Measurements from ENCODE around the gene MBD3L2B.

- no peak for TF ChIP-seq USF2 (CRISPR knock-in tag; IDR thresholded peaks at IDR 0.05)
- no peak for TF ChIP-seq ZFP1 (CRISPR knock-in tag; IDR thresholded peaks at IDR 0.05)
- TF ChIP-seq PKNOX1 (IDR thresholded peaks at IDR 0.05) = no peak
- no peak for TF ChIP-seq ETV6 (IDR thresholded peaks at IDR 0.05; ENCODE audit: borderline replicate concordance in 1 of 2, low read depth in 2 of 2, low read length in 1 of 2)
- no peak for TF ChIP-seq ETV6 (CRISPR knock-in tag; IDR thresholded peaks at IDR 0.05; ENCODE audit: borderline replicate concordance)
- no peak for TF ChIP-seq ILK (tag; IDR thresholded peaks at IDR 0.05; ENCODE audit: borderline replicate concordance, low read depth)
- no peak for TF ChIP-seq CEBPB (tag; IDR thresholded peaks at IDR 0.05)
- no peak for TF ChIP-seq POLR2AphosphoS5 (IDR thresholded peaks at IDR 0.05; ENCODE audit: control insufficient read depth, insufficient read depth, low read depth, low read length)
Observed at GRCh38 chr19:6971366-6971765, 49.9 kb downstream of the MBD3L2B start.
